ENCODE measurements around the gene CREG2.

CREG2 gene

DNA sequence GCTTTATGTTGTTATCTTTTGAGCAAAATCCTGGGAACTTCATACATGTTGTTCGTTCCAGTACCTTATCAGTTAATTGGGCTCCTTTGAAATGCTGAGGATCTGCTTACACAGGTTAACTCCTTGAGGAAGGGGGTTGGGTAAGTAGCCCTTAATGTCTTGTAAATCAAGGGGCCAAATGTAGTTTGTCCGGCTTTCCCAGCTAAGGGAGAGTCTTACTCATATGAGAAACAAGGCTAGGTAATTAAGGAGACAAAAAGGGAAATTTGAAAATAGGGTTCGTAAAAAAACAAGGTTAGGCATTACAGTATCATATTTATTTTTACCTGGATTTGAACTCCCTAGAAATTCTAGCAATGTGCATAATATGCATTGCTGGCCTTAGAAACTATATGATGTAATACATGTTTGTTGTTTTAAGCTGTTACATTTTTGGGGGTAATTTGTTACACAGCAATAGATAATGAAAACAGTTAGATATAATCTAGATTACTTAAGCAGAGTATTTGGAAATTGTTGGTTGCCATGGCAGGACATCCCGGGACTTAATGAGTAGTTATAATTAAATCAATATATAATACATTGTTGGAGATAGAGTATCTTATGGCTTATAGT lies 47.9 kb downstream of the CREG2 start:
- DNase-seq (ENCODE audit: insufficient read length, low spot score) (no peak), FAIRE-seq (no peak)
- TF ChIP-seq, protein P1, sequence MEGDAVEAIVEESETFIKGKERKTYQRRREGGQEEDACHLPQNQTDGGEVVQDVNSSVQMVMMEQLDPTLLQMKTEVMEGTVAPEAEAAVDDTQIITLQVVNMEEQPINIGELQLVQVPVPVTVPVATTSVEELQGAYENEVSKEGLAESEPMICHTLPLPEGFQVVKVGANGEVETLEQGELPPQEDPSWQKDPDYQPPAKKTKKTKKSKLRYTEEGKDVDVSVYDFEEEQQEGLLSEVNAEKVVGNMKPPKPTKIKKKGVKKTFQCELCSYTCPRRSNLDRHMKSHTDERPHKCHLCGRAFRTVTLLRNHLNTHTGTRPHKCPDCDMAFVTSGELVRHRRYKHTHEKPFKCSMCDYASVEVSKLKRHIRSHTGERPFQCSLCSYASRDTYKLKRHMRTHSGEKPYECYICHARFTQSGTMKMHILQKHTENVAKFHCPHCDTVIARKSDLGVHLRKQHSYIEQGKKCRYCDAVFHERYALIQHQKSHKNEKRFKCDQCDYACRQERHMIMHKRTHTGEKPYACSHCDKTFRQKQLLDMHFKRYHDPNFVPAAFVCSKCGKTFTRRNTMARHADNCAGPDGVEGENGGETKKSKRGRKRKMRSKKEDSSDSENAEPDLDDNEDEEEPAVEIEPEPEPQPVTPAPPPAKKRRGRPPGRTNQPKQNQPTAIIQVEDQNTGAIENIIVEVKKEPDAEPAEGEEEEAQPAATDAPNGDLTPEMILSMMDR (IDR thresholded peaks at IDR 0.05; ENCODE audit: insufficient read depth, missing control alignments) = no peak

DNA sequence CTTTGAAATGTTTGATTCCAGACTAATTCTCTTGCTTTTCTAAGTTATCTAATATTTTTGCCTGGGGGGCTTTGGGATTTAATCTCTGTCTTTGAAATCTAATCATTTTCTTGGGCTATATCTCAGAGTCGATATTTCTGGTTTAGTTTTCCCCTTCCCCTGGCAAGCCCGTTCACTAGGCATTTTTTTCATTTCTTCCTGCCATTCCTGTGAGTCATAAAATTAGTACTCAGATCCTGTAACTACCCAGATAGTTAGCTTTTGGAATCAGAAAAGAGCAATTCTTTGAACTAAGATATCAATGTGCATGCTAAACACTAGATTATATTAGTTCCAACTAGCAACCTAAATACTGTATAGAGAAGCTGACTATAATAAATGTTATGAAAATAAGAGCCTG lies 49.4 kb downstream of the CREG2 start:
- TF ChIP-seq, protein P1 (IDR thresholded peaks at IDR 0.05; ENCODE audit: insufficient read depth, missing control alignments) = no peak
- FAIRE-seq = no peak
- DNase-seq (ENCODE audit: insufficient read length, low spot score) = no peak

- FAIRE-seq (no peak), DNase-seq (ENCODE audit: insufficient read length, low spot score) (no peak)
- TF ChIP-seq, protein P1 (IDR thresholded peaks at IDR 0.05; ENCODE audit: insufficient read depth, missing control alignments) = no peak
Observed at GRCh38 chr2:101332885-101333766, 54.2 kb downstream of the CREG2 start.

- no peak for FAIRE-seq
- TF ChIP-seq, protein P1 (IDR thresholded peaks at IDR 0.05; ENCODE audit: insufficient read depth, missing control alignments) = no peak
- no peak for DNase-seq (ENCODE audit: insufficient read length, low spot score)
Observed at GRCh38 chr2:101331202-101331601, 56.1 kb downstream of the CREG2 start.

- no peak for FAIRE-seq
- DNase-seq (ENCODE audit: insufficient read length, low spot score) = no peak
Observed at GRCh38 chr2:101330253-101330933, 56.9 kb downstream of the CREG2 start.

GRCh38 chr2:101329026-101329425 lies 58.3 kb downstream of the CREG2 start:
- TF ChIP-seq, protein P1 (IDR thresholded peaks at IDR 0.05; ENCODE audit: insufficient read depth, missing control alignments) = no peak
- DNase-seq (ENCODE audit: insufficient read length, low spot score) = no peak
- FAIRE-seq = no peak

More at GRCh38 chr2:101330253-101330933, 56.9 kb downstream of the CREG2 start:
- TF ChIP-seq, protein P1 (IDR thresholded peaks at IDR 0.05; ENCODE audit: insufficient read depth, missing control alignments) = no peak

Measured in D721Med (cell line).